ENCODE measurements around the gene SLC6A6.
"Not testable (repeated sequence)": the region's sequence is repeated elsewhere in the genome, so short reads cannot be mapped to it uniquely, and the experiment has no call there.

The SLC6A6 gene

GRCh38 chr3:14511623-14512280 lies 109.3 kb downstream of the SLC6A6 start:
- no peaks in the 10 kb centered on the region for H3K9me3 ChIP-seq (replicated peaks; ENCODE audit: low read length)
- no peaks in the 10 kb centered on the region for H3K4me1 ChIP-seq (ENCODE audit: control insufficient read depth, insufficient read depth, low read length)
- no peaks in the 10 kb centered on the region for H3K36me3 ChIP-seq (ENCODE audit: insufficient read depth, low read length)
- H3K4me2 ChIP-seq (ENCODE audit: low read length): no peak overlapping the region
- peaks cover 34% of the 10 kb centered on the region for H3K27me3 ChIP-seq (ENCODE audit: control insufficient read depth, insufficient read depth, low read length)
- no peak overlapping the region for H3K4me3 ChIP-seq (ENCODE audit: low read length)
- no peak overlapping the region for H3K9ac ChIP-seq (ENCODE audit: low read depth, low read length)

GRCh38 chr3:14512281-14512941 lies 110.0 kb downstream of the SLC6A6 start:
- no peaks in the 10 kb centered on the region for H3K36me3 ChIP-seq (ENCODE audit: insufficient read depth, low read length)
- peaks cover 33% of the 10 kb centered on the region for H3K27me3 ChIP-seq (ENCODE audit: control insufficient read depth, insufficient read depth, low read length)
- H3K4me3 ChIP-seq (ENCODE audit: low read length): no peak overlapping the region
- no peaks in the 10 kb centered on the region for H3K4me1 ChIP-seq (ENCODE audit: control insufficient read depth, insufficient read depth, low read length)
- no peak overlapping the region for H3K4me2 ChIP-seq (ENCODE audit: low read length)
- no peaks in the 10 kb centered on the region for H3K9me3 ChIP-seq (replicated peaks; ENCODE audit: low read length)
- H3K9ac ChIP-seq (ENCODE audit: low read depth, low read length): no peak overlapping the region

- H3K9me3 ChIP-seq (replicated peaks; ENCODE audit: low read length): no peaks in the 10 kb centered on the region
- H3K27me3 ChIP-seq (ENCODE audit: control insufficient read depth, insufficient read depth, low read length): peaks cover 36% of the 10 kb centered on the region
- H3K9ac ChIP-seq (ENCODE audit: low read depth, low read length): no peak overlapping the region
- no peak overlapping the region for H3K4me3 ChIP-seq (ENCODE audit: low read length)
- no peaks in the 10 kb centered on the region for H3K36me3 ChIP-seq (ENCODE audit: insufficient read depth, low read length)
- H3K4me2 ChIP-seq (ENCODE audit: low read length): no peak overlapping the region
- H3K4me1 ChIP-seq (ENCODE audit: control insufficient read depth, insufficient read depth, low read length): no peaks in the 10 kb centered on the region
Observed at GRCh38 chr3:14512942-14513327, 110.5 kb downstream of the SLC6A6 start.

- no peaks in the 10 kb centered on the region for H3K36me3 ChIP-seq (ENCODE audit: insufficient read depth, low read length)
- H3K4me3 ChIP-seq (ENCODE audit: low read length): no peak overlapping the region
- H3K9me3 ChIP-seq (replicated peaks; ENCODE audit: low read length): no peaks in the 10 kb centered on the region
- H3K4me1 ChIP-seq (ENCODE audit: control insufficient read depth, insufficient read depth, low read length): no peaks in the 10 kb centered on the region
- H3K4me2 ChIP-seq (ENCODE audit: low read length): no peak overlapping the region
- H3K27me3 ChIP-seq (ENCODE audit: control insufficient read depth, insufficient read depth, low read length): peaks cover 38% of the 10 kb centered on the region
- H3K9ac ChIP-seq (ENCODE audit: low read depth, low read length): no peak overlapping the region
Observed at GRCh38 chr3:14513566-14514322, 111.3 kb downstream of the SLC6A6 start.

GRCh38 chr3:14514323-14514720 lies 111.9 kb downstream of the SLC6A6 start:
- Histone ChIP-seq H3K4me2 (ENCODE audit: low read length) (no peak overlapping the region), H3K9ac (ENCODE audit: low read depth, low read length) (no peak overlapping the region), H3K4me1 (ENCODE audit: control insufficient read depth, insufficient read depth, low read length) (no peaks in the 10 kb centered on the region), H3K4me3 (ENCODE audit: low read length) (no peak overlapping the region), H3K27me3 (ENCODE audit: control insufficient read depth, insufficient read depth, low read length) (peaks cover 38% of the 10 kb centered on the region), H3K36me3 (ENCODE audit: insufficient read depth, low read length) (no peaks in the 10 kb centered on the region), H3K9me3 (replicated peaks; ENCODE audit: low read length) (no peaks in the 10 kb centered on the region)

- H3K9me3 ChIP-seq (replicated peaks; ENCODE audit: low read length); H3K4me3 ChIP-seq (ENCODE audit: low read length); H3K4me2 ChIP-seq (ENCODE audit: low read length); H3K9ac ChIP-seq (ENCODE audit: low read depth, low read length); H3K4me1 ChIP-seq (ENCODE audit: control insufficient read depth, insufficient read depth, low read length); H3K36me3 ChIP-seq (ENCODE audit: insufficient read depth, low read length): not testable (repeated sequence)
- peaks cover 41% of the 10 kb centered on the region for H3K27me3 ChIP-seq (ENCODE audit: control insufficient read depth, insufficient read depth, low read length)
Observed at GRCh38 chr3:14515526-14515925, 113.1 kb downstream of the SLC6A6 start.

- Histone ChIP-seq H3K4me3 (ENCODE audit: low read length) (no peak overlapping the region), H3K9me3 (replicated peaks; ENCODE audit: low read length) (no peaks in the 10 kb centered on the region), H3K4me2 (ENCODE audit: low read length) (no peak overlapping the region), H3K27me3 (ENCODE audit: control insufficient read depth, insufficient read depth, low read length) (peaks cover 48% of the 10 kb centered on the region), H3K4me1 (ENCODE audit: control insufficient read depth, insufficient read depth, low read length) (no peaks in the 10 kb centered on the region), H3K9ac (ENCODE audit: low read depth, low read length) (no peak overlapping the region), H3K36me3 (ENCODE audit: insufficient read depth, low read length) (no peaks in the 10 kb centered on the region)
Observed at GRCh38 chr3:14516738-14517345, 114.4 kb downstream of the SLC6A6 start.

- no peak overlapping the region for H3K4me3 ChIP-seq (ENCODE audit: low read length)
- no peak overlapping the region for H3K9ac ChIP-seq (ENCODE audit: low read depth, low read length)
- H3K9me3 ChIP-seq (replicated peaks; ENCODE audit: low read length): no peaks in the 10 kb centered on the region
- no peak overlapping the region for H3K4me2 ChIP-seq (ENCODE audit: low read length)
- no peaks in the 10 kb centered on the region for H3K36me3 ChIP-seq (ENCODE audit: insufficient read depth, low read length)
- H3K27me3 ChIP-seq (ENCODE audit: control insufficient read depth, insufficient read depth, low read length): peaks cover 51% of the 10 kb centered on the region
- no peaks in the 10 kb centered on the region for H3K4me1 ChIP-seq (ENCODE audit: control insufficient read depth, insufficient read depth, low read length)
Observed at GRCh38 chr3:14517601-14518431, 115.4 kb downstream of the SLC6A6 start.

- Histone ChIP-seq H3K9me3 (replicated peaks; ENCODE audit: low read length) (no peaks in the 10 kb centered on the region), H3K9ac (ENCODE audit: low read depth, low read length) (no peak overlapping the region), H3K4me1 (ENCODE audit: control insufficient read depth, insufficient read depth, low read length) (no peaks in the 10 kb centered on the region), H3K27me3 (ENCODE audit: control insufficient read depth, insufficient read depth, low read length) (peaks cover 55% of the 10 kb centered on the region), H3K4me3 (ENCODE audit: low read length) (no peak overlapping the region), H3K36me3 (ENCODE audit: insufficient read depth, low read length) (no peaks in the 10 kb centered on the region), H3K4me2 (ENCODE audit: low read length) (no peak overlapping the region)
Observed at GRCh38 chr3:14518432-14518802, 116.0 kb downstream of the SLC6A6 start.

- no peaks in the 10 kb centered on the region for H3K36me3 ChIP-seq (ENCODE audit: insufficient read depth, low read length)
- H3K4me3 ChIP-seq (ENCODE audit: low read length): no peak overlapping the region
- H3K27me3 ChIP-seq (ENCODE audit: control insufficient read depth, insufficient read depth, low read length): peaks cover 52% of the 10 kb centered on the region
- no peak overlapping the region for H3K4me2 ChIP-seq (ENCODE audit: low read length)
- H3K4me1 ChIP-seq (ENCODE audit: control insufficient read depth, insufficient read depth, low read length): no peaks in the 10 kb centered on the region
- H3K9me3 ChIP-seq (replicated peaks; ENCODE audit: low read length): no peaks in the 10 kb centered on the region
- no peak overlapping the region for H3K9ac ChIP-seq (ENCODE audit: low read depth, low read length)
Observed at GRCh38 chr3:14518893-14519292, 116.5 kb downstream of the SLC6A6 start.

- Histone ChIP-seq H3K4me3 (ENCODE audit: low read length) (no peak overlapping the region), H3K36me3 (ENCODE audit: insufficient read depth, low read length) (no peaks in the 10 kb centered on the region)
Observed at GRCh38 chr3:14519406-14519805, 117.0 kb downstream of the SLC6A6 start.

More at GRCh38 chr3:14519406-14519805, 117.0 kb downstream of the SLC6A6 start:
- Histone ChIP-seq H3K4me1 (ENCODE audit: control insufficient read depth, insufficient read depth, low read length) (no peaks in the 10 kb centered on the region), H3K27me3 (ENCODE audit: control insufficient read depth, insufficient read depth, low read length) (peaks cover 56% of the 10 kb centered on the region), H3K4me2 (ENCODE audit: low read length) (no peak overlapping the region), H3K9me3 (replicated peaks; ENCODE audit: low read length) (no peaks in the 10 kb centered on the region), H3K9ac (ENCODE audit: low read depth, low read length) (no peak overlapping the region)

Measured in skeletal muscle satellite cell (primary cell).